HG02678 (cell line): ENCODE data around the gene TRPC4AP.
"Not testable (repeated sequence)": the region's sequence is repeated elsewhere in the genome, so short reads cannot be mapped to it uniquely, and the experiment has no call there.

Source experiments
- ATAC-seq: cut with Tn5 transposase; IDR thresholded peaks from one replicate; pipeline ENCODE4 v1.9.1; 2021; ENCODE audit warnings: mild to moderate bottlenecking, moderate library complexity; ENCODE audit not compliant: unreplicated experiment

Gene TRPC4AP

DNA sequence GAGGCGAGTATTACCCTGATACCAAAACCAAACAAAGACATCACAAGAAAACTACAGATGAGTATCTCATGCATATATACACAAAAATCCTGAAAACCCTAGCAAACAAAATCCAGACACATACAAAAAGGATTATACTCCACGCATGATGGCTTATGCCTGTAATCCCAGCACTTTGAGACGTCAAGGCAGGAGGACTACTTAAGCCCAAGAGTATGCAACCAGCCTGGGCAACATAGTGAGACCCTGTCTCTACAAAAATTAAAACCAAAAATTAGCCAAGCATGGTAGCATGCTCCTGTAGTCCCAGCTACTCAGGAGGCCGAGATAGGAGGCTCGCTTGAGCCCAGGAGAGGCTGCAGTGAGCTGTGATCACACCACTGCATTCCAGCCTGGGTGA, 32.4 kb downstream of the TRPC4AP start:
- ATAC-seq: no peak

- no peak for ATAC-seq
Measured at GRCh38 chr20:35059612-35060011, 33.0 kb downstream of the TRPC4AP start.

GRCh38 chr20:35059110-35059509, 33.5 kb downstream of the TRPC4AP start:
- ATAC-seq: no peak

DNA sequence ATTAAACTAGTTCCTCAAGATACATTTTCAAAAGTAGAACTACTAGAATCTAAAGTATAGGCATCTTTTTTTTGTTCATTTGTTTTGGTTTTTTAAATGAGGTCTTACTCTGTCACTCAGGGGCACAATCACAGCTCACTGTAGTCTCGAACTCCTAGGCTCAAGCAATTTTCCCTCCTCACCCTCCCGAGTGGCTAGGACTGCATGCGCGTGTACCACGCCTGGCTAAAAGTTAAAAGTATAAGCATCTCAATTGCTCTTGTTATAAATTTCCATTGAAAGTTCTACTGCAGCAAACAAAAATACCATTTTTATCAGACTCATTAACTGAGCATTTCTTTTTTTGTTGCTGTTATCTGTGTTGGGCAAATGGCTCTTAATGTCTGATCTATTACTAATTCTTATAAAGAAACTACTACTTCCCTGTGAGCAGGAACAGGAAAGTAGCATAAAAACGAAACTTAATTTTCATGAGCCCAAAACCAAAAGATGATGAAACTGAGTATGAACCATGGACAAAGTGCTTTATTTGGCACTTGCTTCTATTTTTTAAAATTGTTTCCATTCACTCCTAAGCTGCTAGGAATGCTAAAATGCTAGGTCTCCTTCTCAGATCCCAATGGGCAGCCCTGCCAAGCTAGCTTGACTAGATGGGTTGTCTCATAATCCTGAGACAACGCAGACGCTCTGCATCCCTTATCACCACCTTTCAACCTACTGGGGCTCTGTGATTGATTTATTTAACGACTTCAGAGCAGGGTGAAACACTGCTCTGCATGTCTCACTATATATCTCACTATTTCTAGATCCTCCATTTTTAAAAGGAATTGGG, 36.9 kb downstream of the TRPC4AP start:
- no peak for ATAC-seq

- ATAC-seq: no peak
Measured at GRCh38 chr20:35054814-35055213, 37.8 kb downstream of the TRPC4AP start.

DNA sequence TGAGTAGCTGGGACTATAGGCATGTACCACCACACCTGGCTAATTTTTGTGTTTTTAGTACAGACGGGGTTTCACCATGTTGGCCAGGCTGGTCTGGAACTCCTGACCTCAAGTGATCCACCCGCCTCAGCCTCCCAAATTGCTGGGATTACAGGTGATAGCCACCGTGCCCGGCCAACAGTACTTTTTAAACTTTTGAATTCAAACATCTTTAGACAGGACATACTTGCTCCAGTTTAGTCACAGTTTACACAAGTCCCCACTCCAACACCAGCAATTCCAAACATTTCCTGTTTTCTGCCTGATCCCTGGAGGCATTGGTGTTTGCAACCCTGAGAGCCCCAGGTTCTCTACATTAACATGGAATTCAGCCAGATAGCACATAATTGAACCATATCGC, 40.0 kb downstream of the TRPC4AP start:
- not testable (repeated sequence) for ATAC-seq

- no peak for ATAC-seq
Measured at GRCh38 chr20:35049776-35050352, 42.7 kb downstream of the TRPC4AP start.

GRCh38 chr20:35048739-35049138, 43.9 kb downstream of the TRPC4AP start:
- no peak for ATAC-seq

DNA sequence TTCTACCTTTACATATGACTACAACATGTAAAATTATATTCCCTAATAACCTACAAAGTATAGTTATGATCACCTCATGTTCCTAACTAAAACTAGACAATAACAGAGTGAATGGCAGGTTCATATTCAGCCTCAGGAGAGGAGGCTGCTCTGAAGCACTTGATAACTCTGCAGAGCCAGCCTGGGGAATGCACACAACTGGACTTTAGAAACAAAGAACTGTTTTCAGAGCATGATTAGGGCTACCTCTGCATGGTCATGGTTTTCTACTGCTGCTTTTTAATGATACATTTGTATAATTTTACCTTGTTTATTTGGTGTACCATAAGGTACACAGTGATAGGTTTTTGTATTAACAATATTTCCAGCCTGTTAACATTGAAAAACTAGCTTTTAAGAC, 50.3 kb downstream of the TRPC4AP start:
- no peak for ATAC-seq

DNA sequence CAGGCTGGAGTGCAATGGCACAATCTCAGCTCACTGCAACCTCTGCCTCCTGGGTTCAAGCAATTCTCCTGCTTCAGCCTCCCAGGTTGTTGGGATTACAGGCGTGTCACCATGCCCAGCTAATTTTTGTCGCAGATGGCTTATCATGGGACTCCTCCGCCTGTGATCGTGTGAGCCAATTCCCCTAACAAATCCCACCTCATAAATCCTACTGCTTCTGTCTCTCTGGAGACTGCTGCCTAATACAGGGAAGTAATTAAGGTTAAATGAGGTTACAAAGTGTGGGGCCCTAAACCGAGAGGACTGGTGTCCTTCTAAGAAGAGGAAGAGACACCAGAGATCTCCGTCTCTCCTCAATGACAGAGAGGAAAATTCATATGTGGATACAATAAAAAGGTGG, 52.0 kb downstream of the TRPC4AP start:
- no peak for ATAC-seq

GRCh38 chr20:35039846-35040489, 52.6 kb downstream of the TRPC4AP start:
- no peak for ATAC-seq

- ATAC-seq: no peak
Measured at GRCh38 chr20:35039146-35039545, 53.5 kb downstream of the TRPC4AP start.

DNA sequence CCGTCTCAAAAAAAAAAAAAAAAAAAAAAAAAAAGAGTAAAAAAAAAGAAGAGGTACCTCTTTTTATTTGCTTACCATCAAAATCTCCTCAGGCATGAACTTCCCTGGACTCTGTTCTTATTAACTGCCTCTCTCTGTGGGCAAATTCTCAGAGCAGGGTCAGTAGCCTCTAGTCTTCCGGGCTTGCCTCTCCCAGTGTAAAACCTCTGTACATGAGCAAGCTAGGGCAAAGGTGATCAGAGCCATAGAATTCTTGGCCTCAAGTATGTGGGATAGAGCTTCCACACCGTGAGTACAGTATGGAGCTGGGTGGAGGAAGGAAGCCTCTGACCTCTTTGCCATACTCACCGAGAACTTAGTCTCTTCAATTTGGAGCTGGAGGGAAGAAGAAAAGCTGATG, 58.5 kb downstream of the TRPC4AP start:
- ATAC-seq: no peak

GRCh38 chr20:35030136-35030535, 62.5 kb downstream of the TRPC4AP start:
- ATAC-seq: no peak

DNA sequence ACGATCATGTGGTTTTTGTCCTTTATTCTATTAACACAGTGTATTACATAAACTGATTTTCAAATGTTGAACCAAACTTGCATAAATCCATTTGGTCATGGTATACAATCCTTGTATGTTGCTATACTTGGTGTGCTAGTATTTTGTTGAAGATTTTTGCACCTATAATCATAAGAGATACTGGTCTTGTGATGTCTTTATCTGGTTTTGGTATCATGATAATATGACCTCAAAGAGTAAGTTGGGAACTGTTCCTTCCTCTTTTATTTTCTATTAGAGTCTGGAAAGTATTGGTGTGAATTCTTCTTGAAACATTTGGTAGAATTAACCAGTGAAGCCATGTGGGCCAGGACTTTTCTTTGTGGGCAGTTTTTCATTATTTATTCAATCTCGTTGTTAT, 65.3 kb downstream of the TRPC4AP start:
- no peak for ATAC-seq

DNA sequence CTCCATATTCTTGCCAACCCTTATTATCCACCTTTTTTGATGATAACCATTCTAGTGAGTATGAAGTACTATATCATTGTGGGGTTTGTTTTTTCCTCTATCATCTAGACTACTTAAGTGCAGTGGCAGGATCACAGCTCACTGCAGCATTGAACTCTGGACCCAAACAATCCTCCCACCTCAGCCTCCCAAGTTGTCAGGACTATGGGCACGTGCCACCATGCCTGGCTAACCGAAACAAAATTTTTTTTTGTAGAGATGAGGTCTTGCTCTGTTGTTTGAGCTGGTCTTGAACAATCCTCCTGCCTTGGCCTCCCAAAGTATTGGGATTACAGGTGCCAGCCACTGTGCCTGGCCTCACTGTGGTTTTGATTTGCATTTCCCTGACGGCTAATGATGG, 67.5 kb downstream of the TRPC4AP start:
- ATAC-seq: no peak

GRCh38 chr20:35023624-35024023, 69.0 kb downstream of the TRPC4AP start:
- no peak for ATAC-seq

GRCh38 chr20:35021831-35022230, 70.8 kb downstream of the TRPC4AP start:
- no peak for ATAC-seq

DNA sequence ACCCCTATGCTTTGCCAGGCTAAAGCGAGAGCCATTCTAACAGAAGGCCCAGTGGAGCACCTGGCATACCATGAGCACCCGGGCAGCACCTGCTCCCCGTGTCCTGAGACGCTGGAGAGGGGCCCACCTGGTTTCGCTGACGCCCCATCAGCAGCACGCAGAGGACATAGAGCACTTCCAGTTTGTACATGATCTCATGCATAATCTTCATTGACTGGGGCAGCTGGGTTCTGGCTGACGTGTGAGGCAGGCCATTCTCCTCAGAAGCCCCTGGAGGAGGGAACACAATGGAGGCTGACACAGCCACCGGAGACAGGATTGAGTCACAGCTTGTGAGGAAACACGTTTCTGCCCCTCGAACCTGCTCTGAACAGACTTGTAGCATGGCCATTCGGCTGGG, 71.5 kb downstream of the TRPC4AP start:
- no peak for ATAC-seq

GRCh38 chr20:35020108-35020928, 72.3 kb downstream of the TRPC4AP start:
- no peak for ATAC-seq
